Measurements from ENCODE around the gene UBXN11. TPM values are rescaled to one million over a fixed set of nuclear protein-coding genes. Genes with fewer than 3 reads are reported as not detected.
A peak's percentile ranks its signal among the peaks of the same experiment; 100 is the strongest.

UBXN11 gene
- total and polyA plus RNA-seq, 2 of the 13 experiments (the other 11 are each of a cell fraction or from before 2014, with no cell fraction given), result 9.3 to 10.4 TPM

DNA sequence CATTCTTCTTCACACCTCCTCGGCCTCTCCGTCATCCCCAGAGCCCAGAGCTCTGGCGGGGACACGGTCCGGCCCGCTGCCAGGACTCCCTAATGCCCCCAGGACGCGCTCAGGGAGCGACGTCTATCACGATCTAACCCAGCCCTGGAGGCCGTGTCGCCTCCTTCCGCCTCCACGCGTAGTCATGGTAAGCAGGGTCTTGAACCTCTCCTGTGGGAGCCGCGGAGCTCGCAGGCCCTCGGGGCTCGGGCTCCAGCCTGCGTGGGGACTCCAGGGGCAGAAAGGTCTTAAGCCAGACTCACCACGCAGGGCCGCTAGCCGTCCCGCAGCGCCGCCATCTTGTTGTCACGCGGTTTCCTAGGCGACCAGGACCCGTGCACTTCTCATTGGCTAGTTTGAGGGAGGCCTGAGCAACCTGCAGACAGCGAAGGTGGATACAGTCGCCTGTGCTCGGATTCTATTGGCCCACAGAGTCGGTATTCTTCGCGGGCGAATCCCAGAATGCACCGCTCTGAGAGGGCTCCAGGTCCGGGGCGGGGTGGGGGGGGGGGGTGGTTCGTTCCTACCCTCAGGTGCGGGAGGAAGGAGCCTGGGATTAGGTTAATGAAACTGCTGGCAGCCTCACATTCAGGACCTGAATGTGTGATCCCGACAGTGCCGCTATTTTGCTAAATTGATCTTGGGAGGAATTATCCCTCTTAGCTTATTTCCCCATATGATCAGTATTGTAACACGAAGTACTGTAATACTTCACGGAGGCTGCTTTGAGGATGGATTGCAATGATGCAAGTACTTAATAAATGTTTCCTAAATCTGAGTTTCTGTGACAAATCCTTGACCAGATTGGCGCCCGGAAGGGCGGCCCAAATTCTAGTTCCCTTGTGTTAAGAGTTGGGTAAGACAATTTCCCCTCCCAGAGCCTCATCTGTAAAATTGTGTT lies at the start of gene UBXN11 (continued):
- TF ChIP-seq ZNF747 (CRISPR knock-in tag; IDR thresholded peaks at IDR 0.05; ENCODE audit: borderline replicate concordance) (no peak), ZNF382 (CRISPR knock-in tag; IDR thresholded peaks at IDR 0.05; ENCODE audit: borderline replicate concordance) (no peak), KAT8 (CRISPR knock-in tag; IDR thresholded peaks at IDR 0.05) (peak; percentile 51; the same call in 1 of the 2 replicates), TAF1 (CRISPR knock-in tag; IDR thresholded peaks at IDR 0.05) (peak; percentile 60; the same call in 1 of the 2 replicates), ZNF501 (CRISPR knock-in tag; IDR thresholded peaks at IDR 0.05) (no peak), ZNF292 (CRISPR knock-in tag; IDR thresholded peaks at IDR 0.05; ENCODE audit: borderline replicate concordance, low read depth) (no peak), HHEX (CRISPR knock-in tag; IDR thresholded peaks at IDR 0.05) (no peak), POLR2G (IDR thresholded peaks at IDR 0.05; ENCODE audit: low read depth, low read length) (no peak; the same call in 1 of the 2 replicates), ONECUT2 (CRISPR knock-in tag; IDR thresholded peaks at IDR 0.05) (no peak), RFX3 (CRISPR knock-in tag; IDR thresholded peaks at IDR 0.05) (peak; percentile 96), ZNF816 (CRISPR knock-in tag; IDR thresholded peaks at IDR 0.05; ENCODE audit: borderline replicate concordance) (no peak), SRY (CRISPR knock-in tag; IDR thresholded peaks at IDR 0.05) (no peak), BHLHE40 (IDR thresholded peaks at IDR 0.05; ENCODE audit: low read length) (peak; percentile 72), ZNF564 (CRISPR knock-in tag; IDR thresholded peaks at IDR 0.05) (no peak), ZNF224 (CRISPR knock-in tag; IDR thresholded peaks at IDR 0.05) (no peak), NAIF1 (CRISPR knock-in tag; IDR thresholded peaks at IDR 0.05; ENCODE audit: borderline replicate concordance) (no peak), ZNF782 (CRISPR knock-in tag; IDR thresholded peaks at IDR 0.05; ENCODE audit: borderline replicate concordance) (peak; percentile 70; the same call in 1 of the 2 replicates), YEATS2 (CRISPR knock-in tag; IDR thresholded peaks at IDR 0.05; ENCODE audit: borderline replicate concordance) (0 out of 2 replicates have a peak, but pooled peaks have one; percentile 46), ZNF605 (CRISPR knock-in tag; IDR thresholded peaks at IDR 0.05) (no peak)
- TF ChIP-seq, protein P1, sequence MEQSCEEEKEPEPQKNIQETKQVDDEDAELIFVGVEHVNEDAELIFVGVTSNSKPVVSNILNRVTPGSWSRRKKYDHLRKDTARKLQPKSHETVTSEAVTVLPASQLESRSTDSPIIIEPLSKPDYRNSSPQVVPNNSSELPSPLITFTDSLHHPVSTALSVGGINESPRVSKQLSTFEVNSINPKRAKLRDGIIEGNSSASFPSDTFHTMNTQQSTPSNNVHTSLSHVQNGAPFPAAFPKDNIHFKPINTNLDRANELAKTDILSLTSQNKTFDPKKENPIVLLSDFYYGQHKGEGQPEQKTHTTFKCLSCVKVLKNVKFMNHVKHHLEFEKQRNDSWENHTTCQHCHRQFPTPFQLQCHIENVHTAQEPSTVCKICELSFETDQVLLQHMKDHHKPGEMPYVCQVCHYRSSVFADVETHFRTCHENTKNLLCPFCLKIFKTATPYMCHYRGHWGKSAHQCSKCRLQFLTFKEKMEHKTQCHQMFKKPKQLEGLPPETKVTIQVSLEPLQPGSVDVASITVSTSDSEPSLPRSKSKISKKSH (CRISPR knock-in tag; IDR thresholded peaks at IDR 0.05; ENCODE audit: borderline replicate concordance), result peak; percentile 73; the same call in 1 of the 2 replicates
- TF ChIP-seq, protein P2, sequence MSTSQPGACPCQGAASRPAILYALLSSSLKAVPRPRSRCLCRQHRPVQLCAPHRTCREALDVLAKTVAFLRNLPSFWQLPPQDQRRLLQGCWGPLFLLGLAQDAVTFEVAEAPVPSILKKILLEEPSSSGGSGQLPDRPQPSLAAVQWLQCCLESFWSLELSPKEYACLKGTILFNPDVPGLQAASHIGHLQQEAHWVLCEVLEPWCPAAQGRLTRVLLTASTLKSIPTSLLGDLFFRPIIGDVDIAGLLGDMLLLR (CRISPR knock-in tag; IDR thresholded peaks at IDR 0.05), result peak; percentile 74; the same call in 1 of the 2 replicates
- TF ChIP-seq, protein P3, sequence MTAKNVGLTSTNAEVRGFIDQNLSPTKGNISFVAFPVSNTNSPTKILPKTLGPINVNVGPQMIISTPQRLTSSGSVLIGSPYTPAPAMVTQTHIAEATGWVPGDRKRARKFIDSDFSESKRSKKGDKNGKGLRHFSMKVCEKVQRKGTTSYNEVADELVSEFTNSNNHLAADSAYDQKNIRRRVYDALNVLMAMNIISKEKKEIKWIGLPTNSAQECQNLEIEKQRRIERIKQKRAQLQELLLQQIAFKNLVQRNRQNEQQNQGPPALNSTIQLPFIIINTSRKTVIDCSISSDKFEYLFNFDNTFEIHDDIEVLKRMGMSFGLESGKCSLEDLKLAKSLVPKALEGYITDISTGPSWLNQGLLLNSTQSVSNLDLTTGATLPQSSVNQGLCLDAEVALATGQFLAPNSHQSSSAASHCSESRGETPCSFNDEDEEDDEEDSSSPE (CRISPR knock-in tag; IDR thresholded peaks at IDR 0.05), result peak; percentile 93
- TF ChIP-seq, protein P4, sequence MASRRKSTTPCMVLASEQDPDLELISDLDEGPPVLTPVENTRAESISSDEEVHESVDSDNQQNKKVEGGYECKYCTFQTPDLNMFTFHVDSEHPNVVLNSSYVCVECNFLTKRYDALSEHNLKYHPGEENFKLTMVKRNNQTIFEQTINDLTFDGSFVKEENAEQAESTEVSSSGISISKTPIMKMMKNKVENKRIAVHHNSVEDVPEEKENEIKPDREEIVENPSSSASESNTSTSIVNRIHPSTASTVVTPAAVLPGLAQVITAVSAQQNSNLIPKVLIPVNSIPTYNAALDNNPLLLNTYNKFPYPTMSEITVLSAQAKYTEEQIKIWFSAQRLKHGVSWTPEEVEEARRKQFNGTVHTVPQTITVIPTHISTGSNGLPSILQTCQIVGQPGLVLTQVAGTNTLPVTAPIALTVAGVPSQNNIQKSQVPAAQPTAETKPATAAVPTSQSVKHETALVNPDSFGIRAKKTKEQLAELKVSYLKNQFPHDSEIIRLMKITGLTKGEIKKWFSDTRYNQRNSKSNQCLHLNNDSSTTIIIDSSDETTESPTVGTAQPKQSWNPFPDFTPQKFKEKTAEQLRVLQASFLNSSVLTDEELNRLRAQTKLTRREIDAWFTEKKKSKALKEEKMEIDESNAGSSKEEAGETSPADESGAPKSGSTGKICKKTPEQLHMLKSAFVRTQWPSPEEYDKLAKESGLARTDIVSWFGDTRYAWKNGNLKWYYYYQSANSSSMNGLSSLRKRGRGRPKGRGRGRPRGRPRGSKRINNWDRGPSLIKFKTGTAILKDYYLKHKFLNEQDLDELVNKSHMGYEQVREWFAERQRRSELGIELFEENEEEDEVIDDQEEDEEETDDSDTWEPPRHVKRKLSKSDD (CRISPR knock-in tag; IDR thresholded peaks at IDR 0.05; ENCODE audit: low read depth), result no peak; the same call in 1 of the 2 replicates
